RCC 7860 (cell line): ENCODE data around the gene HEXIM2.

Experiments used
- DNase-seq: peaks from one replicate; pipeline ENCODE4 v3.0.0-alpha.2; 2015; ENCODE audit warnings: low spot score
- FAIRE-seq: peaks from 2 replicates; lab custom pipeline; 2012; peaks lifted over from hg19 to GRCh38; lab: Jason Lieb, UNC

HEXIM2 gene

DNA sequence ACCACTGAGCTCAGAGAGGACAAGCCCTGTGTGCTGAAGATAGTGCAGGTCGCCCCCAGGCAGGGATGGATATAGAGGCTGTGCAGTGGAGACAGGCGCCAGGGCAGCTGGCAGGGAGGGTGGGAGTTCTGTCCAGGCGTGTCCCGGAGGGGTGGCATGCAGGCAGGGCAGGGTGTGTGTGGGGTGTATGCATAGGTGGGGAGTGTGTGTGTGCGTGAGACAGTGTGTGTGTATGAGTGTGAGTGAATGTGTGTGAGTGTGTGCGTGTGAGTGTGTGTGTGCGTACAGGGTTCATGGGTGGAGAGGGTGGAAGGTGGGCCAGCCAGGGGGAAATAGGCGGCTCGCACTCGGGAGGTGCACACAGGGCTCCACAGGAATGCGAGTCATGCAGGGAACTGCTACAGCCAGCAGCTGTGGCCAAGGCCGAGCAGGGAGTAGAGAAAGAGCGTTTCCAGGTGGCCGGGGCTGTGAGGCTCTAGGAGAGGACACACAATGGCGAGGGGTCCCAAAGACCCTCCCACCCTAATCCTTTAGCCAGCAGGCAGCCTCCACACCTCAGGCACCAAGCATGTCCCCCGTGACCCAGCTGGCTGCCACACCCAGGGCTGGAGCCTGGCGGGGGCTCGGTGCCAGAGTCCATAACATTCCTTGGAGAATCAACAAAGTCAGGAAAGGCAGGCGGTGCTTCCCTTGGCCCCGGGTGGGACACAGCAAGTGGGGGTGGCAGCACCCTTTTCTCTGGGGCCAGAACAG, 34.0 kb upstream of the HEXIM2 start:
- DNase-seq (peak; percentile 41), FAIRE-seq (no peak)

DNA sequence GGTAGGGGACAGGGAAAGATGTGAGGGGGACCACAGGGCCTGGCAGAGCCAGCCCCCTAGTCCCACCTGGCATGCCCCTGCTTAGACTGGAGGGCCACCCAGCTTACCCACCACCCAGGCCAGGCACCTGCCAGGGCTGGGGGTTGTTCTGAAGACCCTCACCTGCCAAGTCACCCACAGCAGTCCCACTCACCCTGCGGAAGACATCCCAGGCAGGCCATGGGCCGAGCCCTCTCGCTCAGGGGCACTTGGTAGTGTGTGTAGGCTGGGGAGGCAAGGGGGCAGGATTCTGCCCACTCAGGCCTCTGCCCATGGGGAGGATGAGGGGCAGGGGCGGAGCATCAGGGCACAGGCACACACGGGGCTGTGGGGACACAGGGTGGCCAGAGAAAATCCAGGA, 33.3 kb upstream of the HEXIM2 start:
- no peak for FAIRE-seq

DNA sequence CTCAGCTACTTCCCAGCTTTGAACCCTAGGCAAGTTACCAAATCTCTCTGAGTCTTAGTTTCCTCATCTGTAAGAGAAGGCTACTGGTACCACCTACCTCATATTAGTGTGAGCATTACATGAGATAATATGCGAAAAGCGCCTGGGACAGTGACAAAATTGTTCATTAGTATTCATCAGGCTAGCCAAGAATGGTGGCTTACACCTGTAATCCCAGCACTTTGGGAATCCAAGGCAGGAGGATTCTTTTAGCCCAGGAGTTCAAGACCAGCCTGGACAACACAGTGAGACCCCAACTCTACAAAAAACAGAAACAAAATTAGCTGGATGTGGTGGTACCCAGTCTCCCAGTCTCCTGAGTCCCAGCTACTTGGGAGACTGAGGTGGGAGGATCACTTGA, 32.7 kb upstream of the HEXIM2 start:
- DNase-seq (no peak), FAIRE-seq (no peak)

More for the DNA sequence above, 33.3 kb upstream of the HEXIM2 start:
- no peak for DNase-seq

DNA sequence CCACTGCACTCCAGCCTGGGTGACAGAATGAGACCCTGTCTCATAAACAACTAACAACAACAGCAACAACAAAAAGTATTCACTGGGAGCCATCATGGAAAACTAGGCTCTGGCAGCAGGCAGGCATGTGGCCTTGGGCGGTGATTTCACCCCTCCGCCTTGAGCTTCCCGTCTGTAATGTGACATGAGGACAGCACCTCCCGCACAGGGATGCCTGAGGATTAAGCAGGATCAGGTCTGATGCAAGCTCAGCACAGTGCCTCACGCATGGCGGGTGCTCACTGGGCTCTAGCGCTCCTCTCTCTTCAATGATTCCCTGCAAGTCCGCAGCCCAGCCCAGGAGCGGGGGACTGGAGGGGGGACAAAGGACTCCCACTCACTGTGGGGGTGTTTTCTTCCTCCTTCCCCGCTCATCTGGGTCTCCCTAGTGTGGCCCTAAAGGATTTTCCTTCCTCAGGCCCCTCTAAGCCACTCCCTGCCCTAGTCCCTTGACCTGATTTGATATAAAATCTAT, 32.2 kb upstream of the HEXIM2 start:
- DNase-seq: peak; percentile 58

DNA sequence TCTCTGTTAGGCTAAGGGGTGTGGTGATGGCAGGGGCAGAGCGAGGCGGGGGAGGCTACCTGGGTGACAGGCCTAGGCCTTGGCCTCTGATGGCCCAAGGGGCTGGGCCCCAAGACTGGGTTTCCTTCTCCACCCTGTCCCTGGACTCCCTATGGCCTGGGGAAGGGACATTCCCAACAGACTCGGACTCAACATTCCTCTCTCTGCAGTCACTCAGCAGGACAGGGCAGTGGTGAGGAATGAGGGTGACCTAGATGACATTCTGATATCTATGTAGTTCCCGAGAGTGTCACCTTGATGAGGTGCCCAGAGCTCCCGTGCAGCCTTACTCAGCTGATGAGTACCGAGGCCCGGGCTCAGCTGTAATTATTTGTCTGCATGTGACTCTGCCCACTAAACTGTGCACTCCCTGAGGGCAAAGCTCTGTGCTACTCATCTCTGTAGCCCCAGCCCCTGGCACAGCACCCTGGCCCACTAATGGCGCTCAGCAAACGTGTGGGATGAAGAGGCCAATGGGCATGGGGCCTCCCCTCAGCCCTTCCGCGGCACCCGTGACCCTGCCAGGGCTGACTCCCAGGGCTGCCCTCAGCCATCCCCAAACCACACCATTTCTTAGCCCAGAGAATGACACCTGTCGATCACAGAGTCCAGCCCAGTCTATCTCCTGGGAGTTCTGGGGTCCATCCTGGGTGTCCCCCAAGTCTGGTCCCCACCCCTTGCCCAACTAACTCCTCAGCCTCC, 31.6 kb upstream of the HEXIM2 start:
- DNase-seq (peak; percentile 82), FAIRE-seq (no peak)

More for the DNA sequence above, 32.2 kb upstream of the HEXIM2 start:
- no peak for FAIRE-seq

DNA sequence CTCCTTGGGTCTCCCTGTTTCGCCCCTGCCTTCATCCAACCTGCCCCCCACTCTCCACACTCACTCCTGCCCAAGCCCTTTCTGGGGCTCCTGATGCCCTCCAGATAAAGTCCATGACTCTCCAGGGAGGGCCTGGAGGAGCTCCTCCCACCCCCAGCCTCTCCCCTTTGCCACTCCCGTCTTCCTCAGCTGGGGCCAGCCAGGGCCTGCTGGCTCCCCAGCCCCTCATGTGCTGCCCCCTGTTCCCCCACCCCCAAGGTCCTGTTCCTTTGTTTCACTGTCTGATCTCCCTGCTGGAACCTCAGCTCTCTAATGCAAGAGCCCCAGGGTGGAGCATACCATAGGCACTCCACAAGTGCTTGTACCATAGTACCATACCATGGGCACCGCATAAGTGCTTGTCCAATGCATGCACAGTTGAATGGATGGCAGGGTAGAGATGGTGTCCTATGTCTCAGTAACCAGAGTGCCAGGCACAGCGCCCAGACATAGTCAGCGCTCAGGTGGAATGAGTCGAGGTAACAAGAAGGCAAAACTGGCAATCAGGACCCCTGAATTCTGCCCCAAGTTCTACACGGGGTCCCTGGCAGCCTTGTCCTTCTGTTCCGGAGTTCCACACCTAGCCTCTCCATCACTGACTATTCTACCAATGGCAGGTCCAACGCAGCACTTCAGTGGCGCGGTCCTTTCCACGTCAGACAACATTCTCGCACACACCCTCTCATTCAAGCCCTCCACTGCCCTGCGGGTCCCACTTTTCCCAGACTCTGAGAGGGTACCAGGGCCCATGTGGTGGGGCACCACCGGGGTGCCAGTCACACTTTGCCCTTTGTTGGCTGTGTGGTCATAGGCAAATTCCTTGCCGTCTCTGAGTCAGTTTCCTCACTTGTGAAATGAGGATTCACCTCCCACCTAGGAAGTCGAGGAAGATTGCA, 30.7 kb upstream of the HEXIM2 start:
- FAIRE-seq (no peak), DNase-seq (no peak)

DNA sequence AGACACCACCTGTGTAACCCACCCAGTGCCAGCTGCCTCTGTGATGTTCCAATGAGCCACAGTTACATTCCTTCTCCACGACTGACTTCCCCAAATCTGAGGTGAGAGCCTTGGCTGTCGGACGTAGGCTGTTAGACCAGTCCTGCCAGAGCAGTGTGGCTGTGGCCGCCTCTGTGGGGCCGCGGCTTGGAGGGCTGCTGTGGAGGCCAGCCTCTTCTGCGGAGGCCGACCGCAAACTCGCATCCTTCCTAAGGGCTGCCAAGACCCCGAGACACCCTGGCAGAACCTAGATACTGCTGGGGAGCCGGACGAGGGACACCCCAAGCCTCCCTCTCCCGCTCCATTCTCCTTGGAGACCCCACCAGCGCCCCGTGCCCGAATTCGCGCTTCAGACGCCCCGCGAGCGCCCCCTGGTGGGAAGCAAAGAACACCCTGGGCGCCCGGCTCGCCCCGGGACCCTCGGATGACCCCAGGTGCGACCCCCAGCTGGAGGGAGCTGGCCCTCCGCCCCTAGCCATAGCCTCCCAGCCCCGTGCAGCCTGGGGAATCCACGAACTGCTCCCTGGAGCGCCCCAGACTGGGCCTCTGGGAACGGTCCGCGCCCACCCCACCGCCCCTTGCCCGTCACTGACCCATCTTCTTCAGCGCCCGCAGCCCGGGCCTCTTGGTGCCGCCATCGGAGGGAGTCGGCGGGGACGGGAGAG, 29.9 kb upstream of the HEXIM2 start:
- DNase-seq: no peak

DNA sequence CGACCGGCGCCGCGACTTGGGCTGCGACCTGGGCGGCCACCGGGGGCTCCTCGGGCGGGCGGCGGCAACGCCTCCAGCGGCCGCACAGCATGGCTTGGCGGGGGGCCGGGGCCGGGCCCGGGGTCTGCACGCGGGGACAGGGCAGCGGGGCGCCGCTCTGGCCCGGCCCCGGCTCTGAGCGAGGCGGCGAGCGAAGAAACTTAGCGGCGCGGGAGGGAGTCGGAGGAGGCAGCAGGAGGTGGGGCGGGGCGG, 29.4 kb upstream of the HEXIM2 start, which contains the start of gene PLCD3:
TSS of gene PLCD3 (minus strand) at position 196 of the 252 bp plus-strand sequence. CDS start at position 91, 105 bp downstream.
- DNase-seq: no peak

More for the DNA sequence above, 29.9 kb upstream of the HEXIM2 start:
- FAIRE-seq: no peak

DNA sequence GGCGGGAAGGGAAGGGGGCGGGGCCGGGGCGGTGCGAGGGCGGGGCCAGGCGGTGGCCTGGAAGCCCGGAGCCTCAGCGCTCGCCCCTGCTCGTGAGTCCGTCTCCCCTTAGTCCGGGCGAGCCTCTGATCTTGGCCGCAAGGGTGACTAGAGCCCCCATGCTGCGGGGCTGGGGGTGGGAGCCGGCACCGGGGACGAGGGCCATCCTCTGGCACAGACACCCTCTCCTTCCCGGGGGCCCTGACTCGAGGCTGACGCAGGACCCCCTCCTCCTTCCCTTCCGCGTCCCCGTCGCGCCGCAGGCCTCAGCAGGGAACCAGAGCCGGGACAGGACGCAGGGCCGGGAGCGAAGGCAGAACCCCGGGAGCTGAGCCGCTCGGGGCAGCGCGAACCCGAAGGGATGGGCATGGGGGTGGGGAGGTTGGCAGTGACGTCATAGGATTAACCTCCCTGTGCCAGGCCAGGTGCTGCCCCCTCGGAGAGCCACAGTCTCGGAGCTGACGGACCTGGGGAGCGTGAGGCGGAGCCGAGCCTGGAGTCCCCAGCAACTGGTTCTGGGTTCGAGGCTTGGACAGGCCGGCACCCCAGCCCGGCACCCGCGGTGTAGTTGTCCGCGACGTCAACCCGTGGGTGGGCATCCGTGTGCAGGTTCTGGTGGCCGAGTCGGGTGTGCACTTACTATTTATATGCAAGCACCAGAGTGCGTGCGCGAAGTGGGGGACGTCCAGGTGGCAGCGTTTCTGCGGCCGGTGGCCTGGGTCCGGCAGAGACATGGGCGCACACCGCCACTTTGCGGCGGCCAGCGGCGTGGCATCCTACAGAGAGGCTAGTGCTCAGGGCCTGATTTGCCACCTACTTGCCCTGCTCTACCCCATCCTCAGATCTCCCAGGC, 28.9 kb upstream of the HEXIM2 start:
- FAIRE-seq (no peak), DNase-seq (peak; percentile 75)

More for the DNA sequence above, 29.4 kb upstream of the HEXIM2 start, which contains the start of gene PLCD3:
- no peak for FAIRE-seq

DNA sequence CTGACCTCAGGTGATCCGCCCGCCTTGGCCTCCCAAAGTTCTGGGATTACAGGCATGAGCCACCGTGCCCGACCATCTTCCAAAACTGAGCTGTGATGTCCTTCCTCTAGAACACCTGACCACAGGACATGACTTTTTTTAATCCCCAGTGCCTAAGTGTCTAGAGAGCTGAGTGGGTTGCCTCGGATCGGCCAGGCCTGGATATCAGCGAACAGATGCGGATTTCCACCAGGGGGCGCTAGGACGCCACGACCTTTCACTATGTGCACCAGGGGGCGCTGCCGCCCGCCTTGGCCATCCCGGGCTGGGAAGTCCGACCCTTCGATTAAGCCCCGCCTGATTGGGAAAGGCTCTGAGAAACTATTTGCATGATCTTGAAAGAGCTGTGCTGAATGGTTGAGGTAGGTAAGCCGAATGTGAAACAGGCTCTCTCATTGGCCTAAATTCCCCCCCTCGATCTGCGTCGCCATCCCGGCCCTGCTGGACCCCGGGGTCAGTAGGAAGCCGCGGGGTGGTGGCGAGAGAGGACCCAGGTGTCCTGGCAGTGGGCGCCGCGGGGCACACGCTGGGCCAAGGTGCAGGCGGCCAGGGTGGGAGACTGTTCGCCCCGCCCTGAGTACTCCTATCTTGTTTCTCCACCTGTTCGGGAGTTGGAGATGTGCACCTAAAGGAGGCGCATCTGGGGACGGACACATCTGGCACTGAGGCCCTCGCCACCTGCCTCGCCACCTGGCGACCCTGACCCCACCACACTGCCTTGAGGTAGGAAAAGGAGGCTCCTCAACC, 26.3 kb upstream of the HEXIM2 start, which contains the start of gene ACBD4:
TSS of gene ACBD4 (plus strand) at position 496 of the 786 bp plus-strand sequence. CDS start 458 bp downstream, outside the sequence.
- DNase-seq (peak; percentile 91), FAIRE-seq (peak; percentile 86)

DNA sequence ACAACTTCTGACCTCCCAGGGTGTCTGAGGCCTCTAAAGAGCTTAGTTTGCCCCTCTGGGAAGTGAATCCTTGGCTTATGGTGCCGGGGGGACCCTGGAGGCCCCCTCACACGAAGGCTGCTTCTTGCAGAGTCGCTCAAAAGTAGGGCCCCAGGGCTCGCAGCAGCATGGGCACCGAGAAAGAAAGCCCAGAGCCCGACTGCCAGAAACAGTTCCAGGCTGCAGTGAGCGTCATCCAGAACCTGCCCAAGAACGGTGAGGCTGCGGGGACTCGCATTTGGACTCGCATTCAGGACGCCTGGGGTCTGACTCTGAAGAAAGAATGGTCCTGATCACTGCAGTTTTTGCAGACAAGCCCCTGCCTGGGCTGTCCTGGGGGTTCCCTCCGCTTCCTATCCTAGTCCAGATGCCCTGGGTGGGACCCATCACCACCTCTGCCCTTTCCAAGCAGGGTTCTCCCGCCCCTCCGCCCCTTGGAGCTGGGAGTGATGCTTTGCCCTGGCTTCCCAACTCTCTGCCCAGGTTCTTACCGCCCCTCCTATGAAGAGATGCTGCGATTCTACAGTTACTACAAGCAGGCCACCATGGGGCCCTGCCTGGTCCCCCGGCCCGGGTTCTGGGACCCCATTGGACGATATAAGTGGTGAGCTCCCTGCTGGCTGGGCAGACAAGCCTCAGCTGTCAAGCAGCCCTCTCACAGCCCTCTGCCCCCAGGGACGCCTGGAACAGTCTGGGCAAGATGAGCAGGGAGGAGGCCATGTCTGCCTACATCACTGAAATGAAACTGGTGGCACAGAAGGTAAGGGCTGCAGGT, 25.5 kb upstream of the HEXIM2 start:
- no peak for DNase-seq
- FAIRE-seq: no peak

DNA sequence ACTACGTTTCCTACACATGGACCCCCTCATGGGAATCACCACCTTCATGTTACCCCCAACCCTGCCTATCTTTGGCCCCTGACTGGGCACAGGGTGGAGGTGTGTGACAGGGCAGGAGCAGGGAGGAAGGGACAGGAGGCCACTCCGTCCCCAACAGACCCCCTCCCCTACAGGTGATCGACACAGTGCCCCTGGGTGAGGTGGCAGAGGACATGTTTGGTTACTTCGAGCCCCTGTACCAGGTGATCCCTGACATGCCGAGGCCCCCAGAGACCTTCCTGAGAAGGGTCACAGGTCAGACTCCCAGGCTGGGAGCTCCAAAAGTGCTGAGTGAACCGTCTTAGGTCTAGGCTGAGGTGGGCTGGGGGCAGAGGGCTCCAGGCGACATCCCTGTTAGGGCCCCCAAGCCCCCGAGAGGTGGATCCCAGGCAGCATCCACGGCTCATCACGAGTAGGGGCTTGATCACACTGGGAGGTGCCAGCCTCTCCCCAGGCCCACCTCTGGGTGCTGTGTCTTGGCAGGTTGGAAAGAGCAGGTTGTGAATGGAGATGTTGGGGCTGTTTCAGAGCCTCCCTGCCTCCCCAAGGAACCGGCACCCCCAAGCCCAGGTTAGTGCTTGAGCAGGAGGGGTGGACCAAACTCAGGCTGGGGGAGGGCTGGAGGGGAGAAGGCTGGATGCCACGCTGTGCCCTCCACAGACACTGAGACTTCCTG, 24.7 kb upstream of the HEXIM2 start:
- no peak for DNase-seq
- no peak for FAIRE-seq

DNA sequence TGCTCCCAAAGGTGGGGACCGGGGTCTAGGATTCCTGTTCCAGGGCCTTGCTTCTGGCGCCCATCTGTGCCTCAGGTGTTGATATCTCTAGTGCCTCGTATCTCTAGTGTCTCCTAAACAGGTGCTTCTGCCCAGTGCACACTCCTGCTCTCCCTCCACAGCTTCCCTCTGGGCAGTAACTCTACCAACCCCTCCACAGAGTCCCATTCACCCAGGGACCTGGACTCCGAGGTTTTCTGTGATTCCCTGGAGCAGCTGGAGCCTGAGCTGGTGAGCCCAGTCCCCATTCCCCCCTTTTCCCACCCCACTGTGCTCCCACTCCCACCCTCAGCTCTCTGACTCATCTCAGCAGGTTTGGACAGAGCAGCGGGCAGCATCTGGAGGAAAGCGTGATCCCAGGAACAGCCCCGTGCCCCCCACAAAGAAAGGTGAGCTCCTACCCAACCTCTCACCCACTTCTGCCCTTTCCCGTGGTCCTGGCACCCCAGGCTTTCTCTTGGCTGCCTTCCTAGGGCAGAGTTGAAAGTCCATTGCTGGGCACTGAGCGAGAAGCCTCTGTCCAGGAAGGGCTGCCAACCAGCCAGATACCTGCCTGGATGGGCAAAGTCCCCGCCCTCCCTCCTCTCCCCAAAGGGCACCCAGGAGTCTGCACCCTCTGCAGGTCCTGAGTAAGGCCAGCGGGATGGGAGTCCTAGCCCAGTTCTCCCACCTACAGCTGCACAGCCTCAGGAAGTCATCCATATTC, 23.9 kb upstream of the HEXIM2 start:
- FAIRE-seq: no peak
- DNase-seq: no peak

DNA sequence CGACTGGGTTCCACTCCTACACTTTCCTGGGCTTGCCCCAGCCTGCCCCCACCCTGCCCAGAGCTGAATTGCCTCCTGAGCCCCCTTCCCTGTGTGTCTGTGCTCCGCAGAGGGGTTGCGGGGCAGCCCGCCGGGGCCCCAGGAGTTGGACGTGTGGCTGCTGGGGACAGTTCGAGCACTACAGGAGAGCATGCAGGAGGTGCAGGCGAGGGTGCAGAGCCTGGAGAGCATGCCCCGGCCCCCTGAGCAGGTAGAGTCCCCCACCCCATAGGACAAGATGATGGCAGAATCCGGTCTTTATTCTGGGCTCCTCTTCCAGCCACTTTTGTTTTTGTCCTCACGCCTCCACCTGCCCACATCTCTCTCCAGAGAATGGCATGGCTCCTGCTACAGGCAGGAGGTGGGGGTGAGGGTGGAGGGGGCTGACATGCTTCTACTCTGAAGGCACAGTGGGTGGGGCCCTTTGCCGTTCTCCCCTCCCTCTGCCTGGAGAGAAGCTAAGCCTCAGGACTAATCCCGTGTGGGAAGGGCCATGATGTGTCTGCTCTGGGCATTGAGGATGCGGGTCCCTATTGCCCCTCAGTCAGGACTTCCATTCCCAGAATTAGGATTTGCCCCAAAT, 22.7 kb upstream of the HEXIM2 start:
- DNase-seq (no peak), FAIRE-seq (no peak)

DNA sequence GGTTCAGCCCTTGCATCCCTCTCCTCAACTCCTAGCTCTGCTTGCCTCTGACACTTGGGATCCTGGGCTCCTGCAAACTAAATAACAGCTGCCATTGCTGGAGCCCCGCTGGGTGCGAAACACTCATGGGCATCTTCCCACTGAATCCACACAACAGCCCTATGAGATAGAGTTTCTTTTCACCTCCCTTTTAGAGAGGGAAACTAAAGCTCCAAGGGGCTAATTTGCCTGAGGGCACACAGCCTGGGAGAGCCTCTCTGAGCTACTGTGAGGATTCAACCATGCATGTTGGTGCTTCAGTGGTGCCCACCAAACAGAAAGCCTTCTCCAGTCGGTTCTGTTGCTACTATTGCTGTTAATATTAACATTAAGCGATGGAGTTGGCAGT, 22.1 kb upstream of the HEXIM2 start:
- no peak for DNase-seq
- FAIRE-seq: no peak
